Measurements from ENCODE around the gene FOXO6.

Gene FOXO6

DNA sequence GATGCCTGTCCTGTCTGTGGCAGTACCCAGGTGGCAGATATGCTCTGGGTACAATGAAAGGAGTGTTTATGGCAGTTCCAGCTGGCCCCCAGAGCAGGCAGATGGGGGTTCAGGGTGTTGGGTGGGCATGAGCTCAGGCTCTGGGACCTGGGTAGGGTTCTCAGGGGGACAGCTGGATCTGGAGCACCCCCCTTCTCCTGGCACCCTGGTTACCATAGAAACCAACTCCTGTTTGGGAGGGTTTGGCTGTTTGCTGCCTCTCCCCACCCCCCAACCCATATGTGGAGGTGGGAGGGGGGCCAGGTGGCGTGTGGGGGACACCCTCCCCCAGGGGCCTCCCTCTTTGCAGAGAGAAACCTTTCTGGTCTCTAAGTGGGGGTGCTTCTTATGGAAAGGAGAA is 7.1 kb downstream of the FOXO6 start:
- no peak for FAIRE-seq

DNA sequence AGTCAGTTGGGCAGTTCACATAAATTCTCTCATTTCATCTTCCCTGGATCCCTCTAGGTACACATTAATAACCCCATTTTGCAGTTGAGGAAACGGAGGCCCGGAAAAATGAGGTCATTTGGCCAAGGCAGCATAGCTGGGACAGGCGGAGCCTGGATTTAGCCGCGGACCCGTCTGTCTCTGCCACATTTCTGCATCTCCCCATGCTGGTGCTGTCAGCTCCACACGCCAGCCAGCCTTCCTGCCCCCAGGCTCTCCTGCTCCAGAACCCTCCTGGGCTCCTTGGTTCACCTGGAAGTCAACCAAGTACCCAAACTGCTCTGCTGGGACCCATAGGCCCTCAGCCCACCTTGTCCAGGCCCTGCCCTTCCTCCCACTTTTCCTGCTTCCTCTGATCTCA is 7.6 kb downstream of the FOXO6 start:
- FAIRE-seq, result no peak

DNA sequence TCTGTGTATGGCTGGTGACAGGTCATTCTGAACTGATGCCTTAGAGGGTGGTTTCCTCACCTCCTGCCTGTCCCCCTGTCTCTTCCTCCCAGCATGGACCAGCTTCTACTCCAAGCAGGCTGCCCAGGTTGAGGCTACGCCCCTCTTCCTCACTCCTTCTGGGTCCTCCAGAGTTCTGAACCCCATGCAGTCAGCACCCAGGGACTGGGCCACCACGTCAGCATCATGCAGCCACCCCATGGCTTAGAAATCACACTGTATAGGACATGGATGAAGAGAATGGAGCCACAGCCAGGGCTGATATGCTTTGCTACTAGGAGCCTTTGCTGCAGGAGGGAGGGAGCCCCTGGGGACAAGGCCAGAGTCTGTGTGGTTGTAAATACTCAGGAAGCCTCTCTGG is 8.3 kb downstream of the FOXO6 start:
- no peak for FAIRE-seq

DNA sequence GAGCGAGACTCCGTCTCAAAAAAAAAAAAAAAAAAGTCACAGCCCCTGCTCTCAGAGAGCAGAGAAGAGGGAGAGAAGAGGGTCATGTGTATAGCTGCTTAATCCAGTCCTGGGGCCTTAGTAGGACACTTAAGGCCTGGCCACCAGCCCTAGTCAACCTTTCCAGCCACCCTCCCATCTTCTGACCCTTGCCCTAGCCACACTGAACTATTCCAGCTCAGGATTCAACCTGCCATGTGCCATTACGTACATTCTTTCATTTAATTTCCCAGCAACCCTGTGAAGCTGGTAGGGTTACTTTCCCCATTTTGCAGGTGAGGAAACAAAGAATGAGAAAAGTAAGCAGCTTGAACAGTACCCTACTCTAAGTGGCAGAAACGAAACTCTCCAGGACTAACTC is 9.0 kb downstream of the FOXO6 start:
- no peak for FAIRE-seq

- no peak for FAIRE-seq
Measured at GRCh38 chr1:41370756-41371420, 9.7 kb downstream of the FOXO6 start.

DNA sequence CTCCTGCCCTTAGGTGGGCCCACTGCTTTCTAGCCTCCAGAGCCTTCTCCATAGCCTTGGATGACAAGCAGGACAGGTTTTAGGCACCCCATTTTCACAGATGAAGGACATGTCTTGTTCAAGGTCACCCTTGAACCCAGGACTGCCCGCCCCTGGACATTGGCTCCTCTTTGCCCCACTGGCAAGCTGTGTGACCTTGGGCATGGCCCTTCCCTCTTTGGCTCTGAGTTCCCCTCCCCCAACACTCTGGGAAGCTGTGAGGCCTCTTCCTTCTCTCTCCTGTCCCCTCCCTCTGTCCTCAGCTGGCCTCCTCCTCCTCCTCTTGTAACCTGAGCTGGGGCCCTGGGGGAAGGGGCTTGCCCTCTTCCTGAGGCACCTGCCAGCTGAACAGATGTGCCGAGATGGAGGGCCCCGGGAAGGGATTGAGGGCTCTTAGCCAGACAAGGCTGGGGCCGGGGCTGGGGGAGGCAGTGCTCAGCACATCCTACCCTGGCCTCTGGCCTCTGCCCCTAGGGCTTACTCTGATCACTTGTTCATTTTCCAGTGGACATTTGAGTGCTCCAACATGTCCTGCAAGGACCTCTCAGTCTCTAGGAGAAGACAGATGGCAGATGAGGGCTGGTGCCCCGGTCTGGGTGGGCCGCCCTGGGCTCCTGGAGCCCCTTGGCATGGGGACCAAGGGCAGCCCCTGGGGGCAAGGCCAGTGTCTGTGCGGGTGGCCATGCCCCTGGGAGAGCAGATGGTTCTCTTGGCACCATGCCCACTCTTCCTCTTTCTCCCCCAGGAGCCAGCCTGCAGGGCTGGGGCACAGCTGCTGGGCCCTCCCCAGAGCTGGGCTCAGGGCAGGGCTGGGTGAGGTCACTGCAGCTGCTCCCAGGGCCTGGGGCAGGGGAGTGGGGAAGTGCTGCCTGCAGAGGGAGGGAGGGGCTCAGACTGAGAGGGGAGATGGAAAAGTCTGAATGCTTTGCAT is 10.7 kb downstream of the FOXO6 start:
- FAIRE-seq, result no peak

DNA sequence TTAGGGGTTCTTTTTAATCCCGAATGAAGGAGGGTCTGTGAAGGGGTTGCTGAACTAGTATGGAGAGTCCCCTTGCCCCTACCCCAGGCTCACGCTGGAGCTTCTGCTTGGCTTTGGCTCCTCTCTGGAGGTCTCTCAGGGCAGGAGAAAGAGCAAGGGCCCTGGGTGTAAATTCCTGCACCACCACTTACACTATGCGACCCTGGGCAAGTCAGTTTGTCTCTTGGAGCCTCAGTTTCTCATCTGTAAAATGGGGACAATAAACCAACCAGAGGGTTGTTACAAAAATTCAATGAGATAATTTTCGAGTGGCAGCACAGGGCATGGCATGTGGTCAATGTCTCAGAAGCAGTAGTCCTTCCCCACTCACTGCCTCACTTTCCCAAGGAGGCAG is 11.4 kb downstream of the FOXO6 start:
- FAIRE-seq, result no peak

DNA sequence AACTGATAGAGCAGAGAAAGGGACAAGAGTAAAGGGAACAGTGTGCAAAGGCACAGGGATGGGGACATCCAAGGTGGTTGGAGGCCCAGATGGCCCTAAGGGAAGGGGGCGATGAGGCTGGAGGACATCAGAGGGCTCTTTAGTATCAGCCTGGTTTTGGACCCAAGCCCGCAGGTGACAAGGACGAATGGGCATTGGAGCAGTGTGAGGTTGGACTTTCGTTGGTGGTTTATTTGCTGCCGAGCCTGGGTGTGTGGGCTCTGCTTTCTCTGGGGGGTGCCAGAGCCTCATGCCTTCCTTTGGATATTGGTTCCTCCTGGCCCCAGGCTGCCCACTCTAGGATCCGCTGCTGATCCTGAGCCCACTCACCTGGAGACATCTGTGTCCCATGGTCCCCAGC is 12.1 kb downstream of the FOXO6 start:
- no peak for FAIRE-seq

DNA sequence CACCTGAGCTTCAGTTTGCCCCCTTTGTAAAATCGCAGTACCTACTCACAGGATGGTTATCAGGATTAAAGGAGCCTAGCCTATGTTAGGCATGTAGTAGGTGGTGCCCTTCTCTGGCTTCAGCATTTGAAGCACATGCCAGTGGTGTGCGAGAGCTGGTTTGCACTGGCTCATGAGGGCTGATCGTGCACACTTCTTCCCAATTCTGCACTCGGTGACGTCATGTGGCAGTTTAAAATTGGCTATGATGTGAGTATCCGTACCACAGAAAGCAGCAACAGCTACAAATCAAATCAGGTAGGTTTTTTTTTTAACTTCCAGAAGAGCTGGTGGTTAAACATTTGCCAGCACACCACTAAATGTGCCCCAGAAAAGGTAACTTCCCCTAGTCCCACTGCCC is 13.5 kb downstream of the FOXO6 start:
- FAIRE-seq, result no peak

DNA sequence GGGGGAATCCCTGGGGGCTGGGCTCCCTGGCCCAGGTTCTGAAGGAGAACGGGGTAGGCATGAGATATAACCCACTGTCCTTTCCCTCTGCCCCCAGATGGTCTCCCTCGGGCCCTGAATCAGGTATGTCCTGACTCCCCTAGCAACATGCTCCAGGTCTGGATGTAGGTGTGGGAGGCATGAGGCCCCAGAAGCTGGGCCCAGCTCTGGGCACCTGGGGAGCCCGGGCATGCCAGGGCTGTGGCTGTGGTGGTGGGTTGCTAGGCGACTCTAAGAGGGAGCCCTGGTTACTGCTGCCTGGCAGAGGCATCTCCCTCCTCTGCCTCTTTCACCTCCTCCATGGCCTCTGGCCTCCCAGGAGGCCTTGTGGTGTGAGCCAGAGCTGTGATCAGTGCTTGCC is 16.2 kb downstream of the FOXO6 start:
- no peak for FAIRE-seq

DNA sequence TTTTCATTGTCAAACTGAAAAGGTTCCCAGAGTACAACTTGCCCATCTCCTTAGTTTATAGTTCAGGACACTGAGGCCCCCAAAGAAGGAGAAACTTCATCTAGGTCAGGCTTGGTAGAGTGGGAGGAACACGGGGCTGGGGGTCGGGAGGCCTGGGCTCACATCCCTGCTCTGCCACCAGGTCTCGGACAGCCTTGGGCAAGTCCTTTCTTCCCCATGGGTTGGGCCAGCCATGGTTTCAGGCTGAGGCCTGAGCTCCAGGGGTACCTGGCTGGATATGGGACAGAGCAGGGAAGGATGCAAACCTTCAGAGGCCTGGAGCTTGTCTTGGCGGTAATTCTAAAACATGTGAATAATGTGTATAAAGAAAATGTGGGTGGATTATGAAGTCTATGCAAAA is 17.0 kb downstream of the FOXO6 start:
- FAIRE-seq, result no peak

- FAIRE-seq, result no peak
Measured at GRCh38 chr1:41378999-41379737, 17.9 kb downstream of the FOXO6 start.

- no peak for FAIRE-seq
Measured at GRCh38 chr1:41379738-41380130, 18.5 kb downstream of the FOXO6 start.

GRCh38 chr1:41380195-41380594 is 19.0 kb downstream of the FOXO6 start:
- FAIRE-seq, result no peak

GRCh38 chr1:41380979-41381691 is 19.9 kb downstream of the FOXO6 start:
- no peak for FAIRE-seq

DNA sequence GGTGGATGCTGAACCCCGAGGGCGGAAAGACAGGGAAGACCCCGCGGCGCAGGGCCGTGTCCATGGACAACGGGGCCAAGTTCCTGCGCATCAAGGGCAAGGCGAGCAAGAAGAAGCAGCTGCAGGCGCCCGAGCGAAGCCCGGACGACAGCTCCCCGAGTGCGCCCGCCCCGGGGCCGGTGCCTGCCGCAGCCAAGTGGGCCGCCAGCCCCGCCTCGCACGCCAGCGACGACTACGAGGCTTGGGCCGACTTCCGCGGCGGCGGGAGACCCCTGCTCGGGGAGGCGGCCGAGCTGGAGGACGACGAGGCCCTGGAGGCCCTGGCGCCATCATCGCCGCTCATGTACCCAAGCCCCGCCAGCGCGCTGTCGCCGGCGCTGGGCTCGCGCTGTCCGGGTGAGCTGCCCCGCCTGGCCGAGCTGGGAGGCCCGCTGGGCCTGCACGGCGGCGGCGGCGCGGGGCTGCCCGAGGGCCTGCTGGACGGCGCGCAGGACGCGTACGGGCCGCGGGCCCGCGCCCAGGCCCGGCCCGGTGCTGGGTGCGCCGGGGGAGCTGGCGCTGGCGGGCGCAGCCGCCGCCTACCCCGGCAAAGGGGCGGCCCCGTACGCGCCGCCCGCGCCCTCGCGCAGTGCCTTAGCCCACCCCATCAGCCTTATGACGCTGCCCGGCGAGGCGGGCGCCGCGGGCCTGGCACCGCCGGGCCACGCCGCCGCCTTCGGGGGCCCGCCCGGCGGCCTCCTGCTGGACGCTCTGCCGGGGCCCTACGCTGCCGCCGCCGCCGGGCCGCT is 20.7 kb downstream of the FOXO6 start:
- FAIRE-seq, result no peak

DNA sequence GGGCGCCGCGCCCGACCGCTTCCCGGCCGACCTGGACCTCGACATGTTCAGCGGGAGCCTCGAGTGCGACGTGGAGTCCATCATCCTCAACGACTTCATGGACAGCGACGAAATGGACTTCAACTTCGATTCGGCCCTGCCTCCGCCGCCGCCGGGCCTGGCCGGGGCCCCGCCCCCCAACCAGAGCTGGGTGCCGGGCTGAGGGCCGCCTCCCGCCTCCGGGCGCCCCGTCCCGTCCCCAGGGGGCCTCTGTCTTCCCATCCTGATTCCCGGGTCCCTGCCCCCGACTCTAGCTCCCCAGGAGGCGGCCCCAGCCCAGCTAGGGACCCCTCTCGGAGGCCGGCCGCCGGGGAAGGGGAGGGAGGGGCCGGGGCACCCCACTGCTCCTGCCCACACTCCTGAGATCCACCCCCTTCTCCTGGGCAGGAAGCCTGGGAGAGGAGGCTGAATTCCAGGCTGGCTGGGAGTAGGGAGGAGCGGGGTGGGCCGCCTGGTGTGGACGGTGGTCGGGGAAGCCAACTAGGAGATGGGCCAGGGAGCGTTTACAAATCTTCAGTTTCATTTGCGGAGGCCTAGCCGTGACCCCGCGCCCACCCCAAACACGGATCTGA is 21.4 kb downstream of the FOXO6 start:
- no peak for FAIRE-seq

GRCh38 chr1:41383094-41383852 is 22.0 kb downstream of the FOXO6 start:
- no peak for FAIRE-seq

GRCh38 chr1:41384579-41384978 is 23.3 kb downstream of the FOXO6 start:
- FAIRE-seq, result no peak

GRCh38 chr1:41385398-41386195 is 24.4 kb downstream of the FOXO6 start:
- no peak for FAIRE-seq
